Activated naive CD8-positive, alpha-beta T cell treated with anti-CD3 and anti-CD28 coated beads, Interleukin-2, amount 50 U/mL, for 24 hours (primary cell): ENCODE measurements around the gene XRN2.
"Not testable (repeated sequence)": the region's sequence is repeated elsewhere in the genome, so short reads cannot be mapped to it uniquely, and the experiment has no call there.

Source experiments
- ATAC-seq: fragments of 150-1000 bp; cut with Tn5 transposase; one replicate; pipeline ENCODE4 v1.10.0; 2021
- DNase-seq: peaks from one replicate; pipeline ENCODE4 v3.0.0; 2021
- H3K27ac Mint-ChIP-seq: one replicate; pipeline ENCODE4 v1.8.0; 2021; ENCODE audit warnings: mild to moderate bottlenecking, mixed read lengths
- H3K27me3 Mint-ChIP-seq: one replicate; pipeline ENCODE4 v1.8.0; 2021; ENCODE audit warnings: mixed read lengths
- H3K36me3 Mint-ChIP-seq: one replicate; pipeline ENCODE4 v1.8.0; 2021; ENCODE audit warnings: low read depth, mixed read lengths
- H3K4me1 Mint-ChIP-seq: one replicate; pipeline ENCODE4 v1.8.0; 2021; ENCODE audit warnings: mixed read lengths
- H3K4me3 Mint-ChIP-seq: one replicate; pipeline ENCODE4 v1.8.0; 2021; ENCODE audit warnings: mild to moderate bottlenecking, moderate library complexity, mixed read lengths
- H3K9me3 Mint-ChIP-seq: one replicate; pipeline ENCODE4 v1.8.0; 2021; ENCODE audit warnings: mixed read lengths

XRN2 gene

GRCh38 chr20:21353236-21353635 lies 50.1 kb downstream of the XRN2 start:
- Mint-ChIP-seq H3K4me3 (no peak overlapping the region), H3K36me3 (peaks cover 41% of the 10 kb centered on the region), H3K27ac (no peak overlapping the region), H3K27me3 (no peaks in the 10 kb centered on the region), H3K4me1 (peaks cover 1% of the 10 kb centered on the region), H3K9me3 (no peaks in the 10 kb centered on the region)
- ATAC-seq = no peak
- no peak for DNase-seq

DNA sequence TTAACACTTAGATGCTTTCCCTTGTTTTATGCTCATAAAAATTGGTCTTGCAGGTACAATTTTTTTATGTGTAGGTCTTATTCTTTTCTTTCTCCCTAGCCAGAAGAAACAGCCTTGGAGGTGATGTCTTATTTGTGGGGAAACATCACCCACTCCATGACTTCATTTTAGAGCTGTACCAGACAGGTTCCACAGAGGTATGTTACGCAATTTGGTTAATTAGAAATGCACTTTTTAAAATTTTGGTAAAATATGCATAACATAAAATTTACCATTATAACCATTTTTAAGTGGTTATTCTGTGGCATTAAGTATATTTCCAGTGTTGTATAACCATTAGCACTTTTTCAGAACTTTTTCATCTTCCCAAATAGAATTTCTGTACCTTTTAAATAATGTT lies 52.9 kb downstream of the XRN2 start:
- ATAC-seq (no peak), DNase-seq (no peak)
- Mint-ChIP-seq H3K27me3 (no peaks in the 10 kb centered on the region), H3K36me3 (peaks cover 43% of the 10 kb centered on the region), H3K4me1 (peaks cover 14% of the 10 kb centered on the region), H3K9me3 (no peaks in the 10 kb centered on the region), H3K4me3 (no peak overlapping the region), H3K27ac (no peak overlapping the region)

DNA sequence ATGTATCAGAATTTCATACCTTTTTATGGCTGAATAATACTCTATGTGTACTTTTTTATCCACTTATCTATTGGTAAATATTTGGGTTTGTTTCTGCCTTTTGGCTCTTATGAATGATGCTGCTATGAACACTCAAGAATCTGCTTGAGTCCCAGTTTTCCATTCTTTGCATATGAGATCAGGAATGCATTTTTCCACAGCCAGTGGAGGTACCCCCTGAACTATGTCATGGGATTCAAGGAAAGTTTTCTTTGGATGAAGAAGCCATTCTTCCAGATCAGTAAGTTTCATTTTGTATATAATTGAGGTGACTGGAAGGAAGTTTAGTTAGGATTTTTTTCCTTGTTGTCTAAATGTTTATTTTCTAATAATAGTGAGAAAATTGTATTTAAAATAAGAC lies 53.3 kb downstream of the XRN2 start:
- no peak overlapping the region for H3K27ac Mint-ChIP-seq
- no peak for ATAC-seq

DNA sequence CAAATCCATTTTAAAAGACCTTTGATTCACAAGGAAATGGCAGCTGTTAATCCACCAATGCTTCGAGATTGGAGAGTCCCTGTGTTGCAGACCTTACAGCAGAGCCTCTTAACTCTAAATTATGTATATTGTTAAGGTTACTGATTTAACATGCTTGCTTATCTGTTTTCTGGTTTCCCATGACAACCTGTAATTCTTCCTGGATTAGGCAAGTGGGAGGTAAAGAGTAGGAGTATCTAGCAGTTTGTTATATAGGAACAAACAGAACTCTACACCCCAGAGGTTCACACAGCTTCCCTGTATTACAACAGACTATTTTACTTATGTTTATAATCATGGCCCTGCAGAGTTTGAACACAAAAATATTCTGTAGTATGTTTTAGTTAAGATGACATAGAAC lies 54.7 kb downstream of the XRN2 start:
- Mint-ChIP-seq H3K36me3 (peaks cover 53% of the 10 kb centered on the region), H3K4me1 (peaks cover 21% of the 10 kb centered on the region)

More for the DNA sequence above, 53.3 kb downstream of the XRN2 start:
- peaks cover 18% of the 10 kb centered on the region for H3K4me1 Mint-ChIP-seq
- DNase-seq = no peak
- no peak overlapping the region for H3K4me3 Mint-ChIP-seq
- H3K9me3 Mint-ChIP-seq = no peaks in the 10 kb centered on the region
- H3K36me3 Mint-ChIP-seq = peaks cover 45% of the 10 kb centered on the region
- no peaks in the 10 kb centered on the region for H3K27me3 Mint-ChIP-seq

DNA sequence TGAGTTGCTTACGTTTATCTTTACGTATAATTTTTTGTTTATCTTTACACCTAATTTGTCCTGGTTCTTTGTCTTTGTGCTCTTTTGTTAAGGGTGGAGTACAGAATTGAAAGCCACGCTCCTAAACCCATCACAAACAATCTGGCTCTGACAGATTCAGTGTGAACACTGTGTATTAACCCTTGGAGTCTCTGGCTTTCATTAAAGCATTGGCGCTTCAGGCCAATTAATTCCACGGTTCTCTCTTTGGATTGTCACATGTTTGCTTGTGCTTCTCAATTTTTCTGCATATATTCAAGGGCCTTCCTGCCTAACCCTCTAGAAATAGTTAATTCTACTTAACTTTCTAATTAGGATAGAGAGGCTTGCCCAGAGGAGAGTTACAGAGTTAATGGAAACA lies 55.6 kb downstream of the XRN2 start:
- Mint-ChIP-seq H3K9me3 (no peaks in the 10 kb centered on the region), H3K36me3 (peaks cover 59% of the 10 kb centered on the region), H3K4me1 (peaks cover 21% of the 10 kb centered on the region), H3K27me3 (no peaks in the 10 kb centered on the region), H3K4me3 (no peak overlapping the region), H3K27ac (no peak overlapping the region)
- DNase-seq = no peak
- no peak for ATAC-seq

More for the DNA sequence above, 54.7 kb downstream of the XRN2 start:
- no peak overlapping the region for H3K4me3 Mint-ChIP-seq
- H3K27me3 Mint-ChIP-seq = no peaks in the 10 kb centered on the region
- H3K27ac Mint-ChIP-seq = no peak overlapping the region
- ATAC-seq = no peak
- DNase-seq = no peak
- H3K9me3 Mint-ChIP-seq = no peaks in the 10 kb centered on the region

GRCh38 chr20:21360705-21361104 lies 57.6 kb downstream of the XRN2 start:
- Mint-ChIP-seq H3K4me1 (peaks cover 20% of the 10 kb centered on the region), H3K4me3 (no peak overlapping the region), H3K27me3 (no peaks in the 10 kb centered on the region), H3K9me3 (no peaks in the 10 kb centered on the region), H3K36me3 (peaks cover 49% of the 10 kb centered on the region), H3K27ac (peak overlapping the region; percentile 57)
- ATAC-seq (no peak), DNase-seq (no peak)

GRCh38 chr20:21361266-21361665 lies 58.1 kb downstream of the XRN2 start:
- ATAC-seq = no peak
- Mint-ChIP-seq H3K4me3 (no peak overlapping the region), H3K36me3 (peaks cover 46% of the 10 kb centered on the region), H3K27me3 (no peaks in the 10 kb centered on the region), H3K4me1 (peaks cover 20% of the 10 kb centered on the region), H3K9me3 (no peaks in the 10 kb centered on the region), H3K27ac (peak overlapping the region; percentile 56)
- DNase-seq = no peak

- H3K27me3 Mint-ChIP-seq = no peaks in the 10 kb centered on the region
- no peak overlapping the region for H3K27ac Mint-ChIP-seq
- no peaks in the 10 kb centered on the region for H3K9me3 Mint-ChIP-seq
- H3K4me3 Mint-ChIP-seq = no peak overlapping the region
- H3K4me1 Mint-ChIP-seq = peaks cover 20% of the 10 kb centered on the region
- peaks cover 50% of the 10 kb centered on the region for H3K36me3 Mint-ChIP-seq
- DNase-seq = no peak
- ATAC-seq = no peak
These were observed 61.3 kb downstream of the XRN2 start for GRCh38 chr20:21364413-21364812.

DNA sequence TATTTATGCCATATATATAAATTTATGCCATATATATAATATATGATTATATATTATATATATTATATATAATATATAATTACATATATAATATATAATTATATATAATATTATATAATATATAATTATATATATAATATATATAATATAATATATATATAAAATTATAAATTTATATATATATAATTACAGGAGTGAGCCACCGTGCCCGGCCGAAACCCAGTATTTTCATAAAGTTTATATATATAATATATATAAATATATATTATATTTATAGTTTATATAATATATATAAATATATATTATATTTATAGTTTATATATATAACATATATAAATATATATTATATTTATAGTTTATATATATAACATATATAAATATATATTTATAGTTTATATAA lies 62.6 kb downstream of the XRN2 start:
- no peak overlapping the region for H3K4me3 Mint-ChIP-seq
- DNase-seq = no peak
- peaks cover 9% of the 10 kb centered on the region for H3K4me1 Mint-ChIP-seq
- H3K27me3 Mint-ChIP-seq = no peaks in the 10 kb centered on the region
- peaks cover 52% of the 10 kb centered on the region for H3K36me3 Mint-ChIP-seq
- no peak for ATAC-seq
- H3K27ac Mint-ChIP-seq = no peak overlapping the region
- H3K9me3 Mint-ChIP-seq = no peaks in the 10 kb centered on the region

- not testable (repeated sequence) for H3K4me1 Mint-ChIP-seq, DNase-seq, H3K27ac Mint-ChIP-seq, H3K4me3 Mint-ChIP-seq, H3K9me3 Mint-ChIP-seq, ATAC-seq, H3K27me3 Mint-ChIP-seq
- peaks cover 53% of the 10 kb centered on the region for H3K36me3 Mint-ChIP-seq
These were observed 63.1 kb downstream of the XRN2 start for GRCh38 chr20:21366273-21366672.

- Mint-ChIP-seq H3K9me3 (no peaks in the 10 kb centered on the region), H3K4me1 (no peaks in the 10 kb centered on the region), H3K27me3 (no peaks in the 10 kb centered on the region), H3K4me3 (no peak overlapping the region), H3K27ac (no peak overlapping the region), H3K36me3 (peaks cover 53% of the 10 kb centered on the region)
- ATAC-seq (no peak), DNase-seq (no peak)
These were observed 65.7 kb downstream of the XRN2 start for GRCh38 chr20:21368791-21369190.

- DNase-seq = no peak
- Mint-ChIP-seq H3K9me3 (no peaks in the 10 kb centered on the region), H3K27ac (no peak overlapping the region), H3K36me3 (peaks cover 61% of the 10 kb centered on the region), H3K4me1 (peaks cover 3% of the 10 kb centered on the region), H3K27me3 (no peaks in the 10 kb centered on the region), H3K4me3 (no peak overlapping the region)
- no peak for ATAC-seq
These were observed 68.1 kb downstream of the XRN2 start for GRCh38 chr20:21371193-21371592.

GRCh38 chr20:21372016-21372415 lies 68.9 kb downstream of the XRN2 start:
- Mint-ChIP-seq H3K27me3 (no peaks in the 10 kb centered on the region), H3K27ac (no peak overlapping the region), H3K4me3 (no peak overlapping the region), H3K36me3 (peaks cover 60% of the 10 kb centered on the region), H3K9me3 (no peaks in the 10 kb centered on the region), H3K4me1 (peaks cover 3% of the 10 kb centered on the region)
- DNase-seq = no peak
- ATAC-seq = no peak

- Mint-ChIP-seq H3K4me1 (peaks cover 3% of the 10 kb centered on the region), H3K27ac (no peak overlapping the region), H3K27me3 (no peaks in the 10 kb centered on the region), H3K4me3 (no peak overlapping the region), H3K9me3 (no peaks in the 10 kb centered on the region), H3K36me3 (peaks cover 60% of the 10 kb centered on the region)
- ATAC-seq (no peak), DNase-seq (no peak)
These were observed 70.3 kb downstream of the XRN2 start for GRCh38 chr20:21373436-21373835.

DNA sequence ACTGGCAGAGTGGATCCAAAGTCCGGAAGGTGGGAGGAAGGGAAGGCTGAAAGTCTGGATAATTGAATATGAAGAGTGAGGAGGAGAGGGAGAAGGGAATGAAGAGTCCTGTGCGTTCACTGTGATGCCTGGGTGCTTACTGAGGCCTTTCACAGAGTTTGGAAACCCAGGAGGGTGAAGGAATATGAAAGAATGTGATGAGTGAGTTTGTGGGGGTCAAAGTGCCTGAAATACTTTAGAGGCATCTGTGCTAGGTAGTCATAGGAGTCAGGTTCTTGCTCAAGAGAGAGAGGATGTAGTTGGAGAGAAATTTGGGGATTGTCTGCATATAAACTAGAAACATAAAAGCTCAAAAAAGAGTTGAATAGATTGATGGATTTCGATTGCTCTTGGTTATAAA lies 73.5 kb downstream of the XRN2 start:
- Mint-ChIP-seq H3K27ac (no peak overlapping the region), H3K9me3 (no peaks in the 10 kb centered on the region), H3K27me3 (no peaks in the 10 kb centered on the region), H3K36me3 (peaks cover 49% of the 10 kb centered on the region), H3K4me1 (peaks cover 3% of the 10 kb centered on the region), H3K4me3 (no peak overlapping the region)
- ATAC-seq (no peak), DNase-seq (no peak)

DNA sequence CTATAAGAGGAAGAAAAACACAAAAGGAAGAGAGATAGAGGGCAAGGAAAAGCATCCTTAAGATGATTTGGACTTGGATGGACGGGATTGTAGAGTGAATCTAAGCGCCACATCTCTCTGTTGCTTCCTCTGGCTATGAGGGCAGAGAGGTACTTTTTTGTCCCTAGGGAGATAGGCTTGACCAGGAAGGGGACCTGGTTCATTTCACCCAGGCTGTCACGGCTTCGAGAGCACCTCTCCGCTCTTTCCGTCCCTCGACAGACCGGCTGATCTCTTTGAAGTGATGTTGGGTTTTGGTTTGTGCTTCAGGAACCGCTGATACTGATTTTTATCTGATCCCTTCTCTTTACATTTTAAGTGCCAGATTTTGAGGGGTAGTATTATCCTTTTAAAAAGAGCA lies 74.6 kb downstream of the XRN2 start:
- no peak for ATAC-seq
- Mint-ChIP-seq H3K27ac (no peak overlapping the region), H3K9me3 (no peaks in the 10 kb centered on the region), H3K36me3 (peaks cover 47% of the 10 kb centered on the region), H3K4me1 (peaks cover 3% of the 10 kb centered on the region), H3K27me3 (no peaks in the 10 kb centered on the region), H3K4me3 (no peak overlapping the region)
- DNase-seq = no peak
